Activated naive CD4-positive, alpha-beta T cell treated with anti-CD3 and anti-CD28 coated beads for 36 hours (primary cell): ENCODE data around the gene CHFR. TPM values are rescaled to one million over a fixed set of nuclear protein-coding genes. Genes with fewer than 3 reads are reported as not detected.
"Not testable (repeated sequence)": the region's sequence is repeated elsewhere in the genome, so short reads cannot be mapped to it uniquely, and the experiment has no call there.

Source experiments
- CTCF ChIA-PET: fragments of 350-600 bp; sonication (Branson Sonifier 250); formaldehyde crosslinking; loops from one replicate; lab custom pipeline; 2021; ENCODE audit warnings: antibody characterized with exemption; lab: Charles Lee
- DNase-seq: peaks from one replicate; pipeline ENCODE4 v3.0.0-alpha.2; 2020
- H3K27ac Mint-ChIP-seq: one replicate; pipeline ENCODE4 v1.8.0; 2021; ENCODE audit warnings: mild to moderate bottlenecking, mixed read lengths
- H3K27me3 Mint-ChIP-seq: one replicate; pipeline ENCODE4 v1.8.0; 2021; ENCODE audit warnings: low read depth, mixed read lengths
- H3K36me3 Mint-ChIP-seq: one replicate; pipeline ENCODE4 v1.8.0; 2021; ENCODE audit warnings: low read depth, mixed read lengths
- H3K4me1 Mint-ChIP-seq: one replicate; pipeline ENCODE4 v1.8.0; 2021; ENCODE audit warnings: low read depth, mixed read lengths
- H3K4me3 Mint-ChIP-seq: one replicate; pipeline ENCODE4 v1.8.0; 2021; ENCODE audit warnings: mild to moderate bottlenecking, moderate library complexity, mixed read lengths
- H3K9me3 Mint-ChIP-seq: one replicate; pipeline ENCODE4 v1.8.0; 2021; ENCODE audit warnings: mixed read lengths
- intact Hi-C: fragments of 100-400 bp; cut with micrococcal nuclease; formaldehyde crosslinking; loops from one replicate; pipeline ENCODE4 v1.15.1; 2023
- total RNA-seq, 2 experiments: library from RNA; stranded (reverse); gene quantifications; one replicate each; pipeline ENCODE4 v1.2.3, GENCODE V29; 2021

The CHFR gene, protein sequence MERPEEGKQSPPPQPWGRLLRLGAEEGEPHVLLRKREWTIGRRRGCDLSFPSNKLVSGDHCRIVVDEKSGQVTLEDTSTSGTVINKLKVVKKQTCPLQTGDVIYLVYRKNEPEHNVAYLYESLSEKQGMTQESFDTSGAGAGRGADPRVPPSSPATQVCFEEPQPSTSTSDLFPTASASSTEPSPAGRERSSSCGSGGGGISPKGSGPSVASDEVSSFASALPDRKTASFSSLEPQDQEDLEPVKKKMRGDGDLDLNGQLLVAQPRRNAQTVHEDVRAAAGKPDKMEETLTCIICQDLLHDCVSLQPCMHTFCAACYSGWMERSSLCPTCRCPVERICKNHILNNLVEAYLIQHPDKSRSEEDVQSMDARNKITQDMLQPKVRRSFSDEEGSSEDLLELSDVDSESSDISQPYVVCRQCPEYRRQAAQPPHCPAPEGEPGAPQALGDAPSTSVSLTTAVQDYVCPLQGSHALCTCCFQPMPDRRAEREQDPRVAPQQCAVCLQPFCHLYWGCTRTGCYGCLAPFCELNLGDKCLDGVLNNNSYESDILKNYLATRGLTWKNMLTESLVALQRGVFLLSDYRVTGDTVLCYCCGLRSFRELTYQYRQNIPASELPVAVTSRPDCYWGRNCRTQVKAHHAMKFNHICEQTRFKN
- 10 to 100 TPM; 27.2 to 32.8 TPM for total RNA-seq

DNA sequence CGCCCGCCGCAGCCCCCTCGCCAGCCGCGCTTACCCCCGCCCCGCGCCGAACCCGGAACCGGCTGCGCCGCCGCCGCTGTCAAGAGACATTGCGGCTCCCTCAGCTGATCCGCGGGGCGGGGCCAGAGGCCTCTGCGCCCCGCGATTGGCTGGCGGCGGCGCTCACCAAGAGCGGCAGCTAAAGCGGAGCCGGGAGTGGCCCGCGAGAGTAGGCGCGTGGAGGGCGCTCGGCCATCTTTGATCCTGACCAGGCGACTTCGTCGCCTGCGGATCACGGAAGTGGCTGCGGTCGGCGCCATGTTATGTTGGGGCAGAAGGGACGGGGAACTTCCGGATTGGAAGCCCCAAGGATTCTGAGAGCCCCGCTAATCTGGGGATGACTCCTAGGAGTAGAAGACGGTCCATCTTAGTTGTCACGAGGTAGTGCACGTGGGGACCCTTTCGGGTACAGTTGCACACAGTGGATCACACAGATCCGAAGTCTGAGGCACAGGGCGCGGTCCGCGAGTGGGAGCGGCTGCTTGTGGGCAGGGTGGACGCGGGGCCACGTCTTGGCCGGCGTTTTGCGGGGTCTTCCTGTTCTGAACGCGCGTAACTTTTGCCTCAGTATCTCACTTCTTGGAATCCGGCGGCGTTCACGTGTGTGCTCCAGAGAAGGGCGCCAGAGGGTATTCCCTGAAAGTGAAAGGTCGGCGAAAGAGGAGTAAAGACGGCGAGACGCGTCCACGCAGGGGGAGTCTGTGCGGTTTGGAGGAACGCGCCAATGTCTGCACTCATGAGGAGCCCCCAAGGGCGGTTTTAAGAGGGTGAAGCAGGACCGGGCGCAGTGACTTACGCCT, at the start of gene CHFR:
Gene CHFR (minus strand): TSS at position 93 of the 839 bp plus-strand sequence. CDS start 277 bp downstream, outside the sequence.
- peak within 1 kb of the TSS; percentile 98 for H3K4me3 Mint-ChIP-seq
- intact Hi-C loops, result loop anchor here (1.0 to 2.0 kb wide), 8 partner anchors 17 to 243 kb away; partner anchors contain the start of genes ANKLE2, GOLGA3, PGAM5 and POLE
- peaks cover 32% of the 10 kb centered on the region for H3K4me1 Mint-ChIP-seq
- CTCF ChIA-PET, result no interaction called here
- H3K9me3 Mint-ChIP-seq, result peaks cover 3% of the 10 kb centered on the region
- peak; percentile 97 for DNase-seq
- H3K27ac Mint-ChIP-seq, result peak within 1 kb of the TSS; percentile 99
- peaks cover 25% of the 10 kb centered on the region for H3K36me3 Mint-ChIP-seq
- H3K27me3 Mint-ChIP-seq, result no peaks in the 10 kb centered on the region

DNA sequence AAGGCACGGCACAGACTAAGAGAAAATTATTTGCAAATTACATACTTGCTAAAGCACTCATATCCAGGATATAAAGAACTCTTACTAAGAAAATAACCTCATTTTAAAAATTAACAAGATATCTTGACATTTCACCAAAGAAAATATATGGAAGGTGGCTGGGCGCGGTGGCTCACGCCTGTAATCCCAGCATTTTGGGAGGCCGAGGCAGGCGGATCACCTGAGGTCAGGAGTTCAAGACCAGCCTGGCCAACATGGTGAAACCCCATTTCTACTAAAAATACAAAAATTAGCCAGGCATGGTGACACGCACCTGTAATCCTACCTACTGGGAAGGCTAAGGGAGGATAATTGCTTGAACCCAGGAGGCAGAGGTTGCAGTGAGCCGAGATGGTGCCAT, 49.5 kb upstream of the CHFR start:
- peaks cover 55% of the 10 kb centered on the region for H3K36me3 Mint-ChIP-seq

DNA sequence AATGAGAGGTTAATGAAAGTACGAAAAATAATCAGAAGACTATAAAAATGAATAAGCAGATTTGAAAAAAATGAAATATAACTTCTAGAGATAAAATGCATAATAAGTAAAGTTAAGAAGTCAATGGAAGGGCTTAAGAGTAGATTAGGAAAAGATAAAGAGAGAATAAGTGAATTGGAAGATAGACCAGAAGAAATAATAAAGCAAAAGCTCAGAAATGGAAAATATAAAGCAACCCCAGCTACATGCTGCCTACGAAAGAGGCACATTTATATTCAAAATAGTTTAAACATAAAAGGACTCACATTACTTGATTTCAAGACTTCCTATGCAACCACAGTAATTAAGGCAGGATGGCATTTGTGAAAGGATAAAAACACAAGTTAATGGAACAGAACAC, 48.8 kb upstream of the CHFR start:
- intact Hi-C loops, result no loop called here
- no peaks in the 10 kb centered on the region for H3K27me3 Mint-ChIP-seq
- no peak overlapping the region for H3K4me3 Mint-ChIP-seq
- DNase-seq, result no peak
- H3K27ac Mint-ChIP-seq, result no peak overlapping the region
- peaks cover 52% of the 10 kb centered on the region for H3K36me3 Mint-ChIP-seq
- H3K9me3 Mint-ChIP-seq, result peaks cover 58% of the 10 kb centered on the region
- CTCF ChIA-PET, result no interaction called here
- no peaks in the 10 kb centered on the region for H3K4me1 Mint-ChIP-seq

More for the DNA sequence above, 49.5 kb upstream of the CHFR start:
- H3K9me3 Mint-ChIP-seq, result peaks cover 60% of the 10 kb centered on the region
- intact Hi-C loops, H3K4me1 Mint-ChIP-seq, H3K27me3 Mint-ChIP-seq, H3K27ac Mint-ChIP-seq, H3K4me3 Mint-ChIP-seq, CTCF ChIA-PET, DNase-seq: not testable (repeated sequence)

DNA sequence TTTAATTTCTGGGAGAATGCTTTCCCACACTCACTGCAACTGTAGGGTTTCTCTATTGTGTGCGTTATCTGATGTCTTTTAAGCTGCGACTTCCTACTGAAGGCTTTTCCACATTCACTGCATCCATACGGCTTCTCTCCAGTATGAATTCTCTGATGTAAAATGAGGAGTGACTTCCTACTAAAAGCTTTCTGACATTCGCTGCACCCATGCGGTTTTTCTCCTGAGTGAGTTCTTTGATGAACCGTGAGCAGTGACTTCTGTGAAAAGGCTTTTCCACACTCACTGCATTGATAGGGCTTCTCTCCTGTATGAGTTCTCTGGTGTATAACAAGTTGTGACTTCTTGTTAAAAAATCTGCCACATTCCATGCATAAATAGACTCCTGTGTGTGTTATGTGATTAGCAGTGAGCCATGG, 39.0 kb upstream of the CHFR start:
- Mint-ChIP-seq H3K36me3 (peaks cover 66% of the 10 kb centered on the region), H3K4me1 (no peaks in the 10 kb centered on the region), H3K9me3 (peaks cover 76% of the 10 kb centered on the region), H3K27ac (no peak overlapping the region), H3K4me3 (no peak overlapping the region), H3K27me3 (no peaks in the 10 kb centered on the region)
- CTCF ChIA-PET, result interaction anchor here (1.0 kb wide), 1 partner anchor 17 kb away, joined by 5 read pairs; no protein-coding TSS in a partner anchor
- intact Hi-C loops, result no loop called here
- no peak for DNase-seq

DNA sequence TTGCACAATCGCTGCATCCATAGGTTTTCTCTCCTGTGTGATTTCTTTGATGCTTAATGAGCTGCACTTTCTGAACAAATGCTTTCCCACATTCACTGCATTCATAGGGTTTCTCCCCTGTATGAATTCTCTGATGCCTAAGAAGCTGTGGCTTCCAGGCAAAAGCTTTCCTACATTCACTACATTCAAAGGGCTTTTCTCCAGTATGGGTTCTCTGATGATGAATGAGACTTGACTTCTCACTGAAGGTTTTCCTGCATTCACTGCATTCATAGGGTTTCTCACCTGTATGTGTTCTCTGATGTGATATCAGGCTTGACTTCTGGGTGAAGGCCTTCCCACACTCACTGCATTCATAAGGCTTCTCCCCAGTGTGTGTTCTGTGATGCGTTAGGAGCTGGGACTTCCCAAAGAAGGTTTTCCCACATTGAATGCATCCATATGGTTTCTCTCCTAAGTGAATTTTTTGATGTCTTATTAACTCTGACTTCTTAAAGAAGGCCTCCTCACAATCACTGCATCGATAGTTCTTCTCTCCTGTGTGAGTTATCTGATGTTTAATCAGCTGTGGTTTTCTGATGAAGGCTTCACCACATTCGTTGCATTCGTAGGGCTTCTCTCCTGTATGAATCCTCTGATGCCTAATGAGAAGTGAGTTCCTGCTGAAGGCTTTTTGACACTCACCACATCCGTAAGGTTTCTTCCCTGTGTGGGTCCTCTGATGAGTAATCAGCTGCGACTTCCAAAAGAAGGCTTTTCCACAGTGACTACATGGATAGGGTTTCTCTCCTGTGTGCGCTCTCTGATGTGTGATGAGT, 38.4 kb upstream of the CHFR start:
- Mint-ChIP-seq H3K27me3 (no peaks in the 10 kb centered on the region), H3K36me3 (peaks cover 65% of the 10 kb centered on the region), H3K4me1 (no peaks in the 10 kb centered on the region), H3K27ac (no peak overlapping the region), H3K4me3 (no peak overlapping the region), H3K9me3 (peaks cover 76% of the 10 kb centered on the region)
- DNase-seq, result no peak
- CTCF ChIA-PET, result interaction anchor here (1.0 kb wide), 1 partner anchor 16 kb away, joined by 5 read pairs; no protein-coding TSS in a partner anchor
- intact Hi-C loops, result no loop called here

DNA sequence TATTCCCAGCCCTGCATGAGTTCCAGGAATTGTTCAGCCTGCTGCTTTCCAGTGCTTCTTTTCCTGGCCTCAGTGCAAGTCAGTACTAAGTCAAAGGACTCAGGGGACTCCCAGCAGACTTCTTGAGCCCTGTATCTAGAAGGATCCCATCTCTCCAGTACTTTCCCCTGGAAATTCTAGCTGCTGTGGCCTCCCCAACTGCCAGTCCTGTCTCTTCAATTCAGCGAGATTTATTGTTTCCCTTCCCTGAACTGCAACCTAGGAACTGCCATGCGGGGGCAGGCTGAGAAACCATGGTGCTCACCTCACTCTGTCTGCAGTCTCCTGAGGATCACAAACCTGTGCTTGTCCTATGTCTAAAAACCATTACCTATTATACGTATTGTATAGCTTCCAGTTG, 37.0 kb upstream of the CHFR start:
- H3K4me3 Mint-ChIP-seq, result no peak overlapping the region
- peaks cover 69% of the 10 kb centered on the region for H3K9me3 Mint-ChIP-seq
- DNase-seq, result no peak
- intact Hi-C loops, result no loop called here
- H3K36me3 Mint-ChIP-seq, result peaks cover 60% of the 10 kb centered on the region
- no peak overlapping the region for H3K27ac Mint-ChIP-seq
- no peaks in the 10 kb centered on the region for H3K27me3 Mint-ChIP-seq
- H3K4me1 Mint-ChIP-seq, result no peaks in the 10 kb centered on the region
- CTCF ChIA-PET, result no interaction called here

DNA sequence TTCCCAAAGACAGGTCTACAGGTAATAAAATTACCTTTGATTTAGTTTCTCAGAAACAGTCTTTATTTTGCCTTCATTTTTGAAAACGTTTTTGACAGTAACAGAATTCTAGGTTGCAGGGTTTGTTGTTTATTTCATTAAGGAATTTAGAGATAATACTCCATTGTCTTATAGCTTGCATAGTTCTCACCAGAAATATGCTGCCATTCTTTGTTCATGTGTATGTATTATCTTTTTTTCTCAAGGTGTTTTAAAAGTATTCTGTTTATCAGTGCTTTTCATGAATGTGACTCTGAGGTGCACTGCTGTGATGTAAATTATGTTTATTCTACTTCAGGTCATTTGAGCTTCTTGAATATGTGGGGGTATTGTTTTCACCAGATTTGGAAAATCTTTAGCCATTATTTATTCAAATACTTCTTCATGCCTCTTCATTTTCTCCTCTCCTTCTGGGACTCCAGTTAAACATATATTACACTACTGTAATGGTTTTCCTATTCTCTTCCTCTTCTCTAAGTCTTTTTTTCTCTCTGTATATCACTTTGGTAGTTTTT, 36.0 kb upstream of the CHFR start:
- H3K4me1 Mint-ChIP-seq, result no peaks in the 10 kb centered on the region
- CTCF ChIA-PET, result no interaction called here
- intact Hi-C loops, result no loop called here
- H3K4me3 Mint-ChIP-seq, result no peak overlapping the region
- H3K27me3 Mint-ChIP-seq, result no peaks in the 10 kb centered on the region
- peaks cover 56% of the 10 kb centered on the region for H3K36me3 Mint-ChIP-seq
- H3K9me3 Mint-ChIP-seq, result peaks cover 71% of the 10 kb centered on the region
- no peak overlapping the region for H3K27ac Mint-ChIP-seq
- no peak for DNase-seq

DNA sequence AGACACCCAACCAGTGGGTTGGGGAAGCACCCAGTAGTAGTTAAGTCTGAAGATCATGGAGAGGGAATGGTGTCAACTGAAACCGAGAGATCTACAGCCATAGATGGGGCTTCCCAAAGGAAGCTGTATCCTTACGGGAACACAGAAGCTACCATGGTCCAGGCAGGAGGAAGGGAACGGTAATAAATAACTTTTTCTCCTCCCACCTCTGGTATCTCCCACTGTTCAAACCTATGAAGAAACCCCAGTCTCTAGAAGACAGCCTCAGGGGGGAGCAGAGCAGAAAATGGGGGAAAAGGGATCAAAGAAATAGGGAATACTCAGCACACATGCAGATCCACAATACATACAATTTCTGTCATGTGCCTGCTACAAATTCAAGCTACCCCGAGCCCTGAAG, 35.3 kb upstream of the CHFR start:
- H3K27me3 Mint-ChIP-seq, result no peaks in the 10 kb centered on the region
- H3K36me3 Mint-ChIP-seq, result peaks cover 61% of the 10 kb centered on the region
- CTCF ChIA-PET, result interaction anchor here (0.6 kb wide), 1 partner anchor 267 kb away, joined by 4 read pairs; no protein-coding TSS in a partner anchor
- intact Hi-C loops, result no loop called here
- no peak overlapping the region for H3K27ac Mint-ChIP-seq
- H3K9me3 Mint-ChIP-seq, result peaks cover 77% of the 10 kb centered on the region
- no peak for DNase-seq
- H3K4me1 Mint-ChIP-seq, result no peaks in the 10 kb centered on the region
- H3K4me3 Mint-ChIP-seq, result no peak overlapping the region

DNA sequence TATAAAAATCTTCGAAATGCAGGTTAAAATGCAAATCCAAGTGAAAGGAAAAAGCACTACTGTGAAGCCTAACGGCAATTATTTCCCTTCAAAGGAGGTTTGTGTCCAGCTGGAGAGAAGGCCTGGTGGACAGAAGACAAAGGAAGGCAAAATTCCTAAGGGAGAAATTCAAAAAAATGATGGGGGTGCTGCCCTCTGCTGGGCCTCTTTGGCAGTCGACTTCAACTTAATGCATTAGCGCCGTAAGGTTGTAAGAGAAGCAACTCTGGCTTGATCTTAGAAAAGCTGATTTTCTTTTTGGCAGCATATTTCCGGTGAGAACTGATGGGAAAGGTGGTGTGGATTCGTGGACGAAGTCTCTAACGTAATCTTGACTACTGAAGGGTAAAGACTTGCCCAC, 34.3 kb upstream of the CHFR start:
- Mint-ChIP-seq H3K9me3 (peaks cover 77% of the 10 kb centered on the region), H3K27ac (no peak overlapping the region)

DNA sequence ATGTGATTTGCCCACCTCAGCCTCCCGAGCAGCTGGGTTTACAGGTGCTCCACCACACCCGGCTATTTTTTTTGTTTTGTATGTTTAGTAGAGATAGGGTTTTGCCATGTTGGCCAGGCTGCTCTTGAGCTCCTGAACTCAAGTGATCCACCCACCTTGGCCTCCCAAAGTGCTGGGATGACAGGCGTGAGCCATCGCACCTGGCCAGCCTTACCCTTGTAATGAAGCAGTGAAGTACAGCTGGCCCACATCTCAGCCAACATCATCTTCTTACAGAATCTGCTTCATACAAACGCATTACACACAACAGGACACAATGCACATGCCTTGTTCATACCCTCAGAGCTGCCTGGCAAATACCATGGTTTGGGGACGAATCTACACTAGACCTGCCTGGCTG, 31.3 kb upstream of the CHFR start:
- H3K4me3 Mint-ChIP-seq, result no peak overlapping the region
- H3K27ac Mint-ChIP-seq, result no peak overlapping the region
- no peak for DNase-seq
- H3K36me3 Mint-ChIP-seq, result peaks cover 46% of the 10 kb centered on the region
- H3K4me1 Mint-ChIP-seq, result no peaks in the 10 kb centered on the region
- H3K9me3 Mint-ChIP-seq, result peaks cover 66% of the 10 kb centered on the region
- H3K27me3 Mint-ChIP-seq, result no peaks in the 10 kb centered on the region
- CTCF ChIA-PET, result no interaction called here
- intact Hi-C loops, result no loop called here

More for the DNA sequence above, 34.3 kb upstream of the CHFR start:
- no peak for DNase-seq
- CTCF ChIA-PET, result no interaction called here
- H3K36me3 Mint-ChIP-seq, result peaks cover 55% of the 10 kb centered on the region
- H3K4me3 Mint-ChIP-seq, result no peak overlapping the region
- intact Hi-C loops, result no loop called here
- H3K4me1 Mint-ChIP-seq, result no peaks in the 10 kb centered on the region
- H3K27me3 Mint-ChIP-seq, result no peaks in the 10 kb centered on the region

DNA sequence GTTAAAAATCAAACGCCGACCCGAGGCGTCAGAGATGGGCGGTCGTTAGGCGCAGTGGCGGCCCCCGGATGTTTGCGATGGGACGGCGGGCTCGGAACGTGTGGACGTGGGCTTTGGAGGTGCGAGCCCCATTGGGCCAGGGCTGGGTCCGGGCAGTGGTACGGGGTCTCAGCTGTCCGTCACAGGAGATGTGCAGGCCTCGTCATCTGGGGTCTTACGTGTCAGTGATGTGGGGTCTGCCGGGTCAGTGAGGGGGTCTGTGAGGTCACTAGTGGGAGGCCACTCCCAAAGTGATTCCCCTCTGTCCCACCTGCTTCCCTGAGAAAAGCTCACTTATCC, 21.6 kb upstream of the CHFR start:
- Mint-ChIP-seq H3K27me3 (no peaks in the 10 kb centered on the region), H3K4me1 (peaks cover 9% of the 10 kb centered on the region), H3K27ac (peak overlapping the region; percentile 62), H3K36me3 (peaks cover 17% of the 10 kb centered on the region), H3K4me3 (peak overlapping the region; percentile 86), H3K9me3 (peaks cover 23% of the 10 kb centered on the region)
- no peak for DNase-seq
- CTCF ChIA-PET, result interaction anchor here (0.6 to 0.7 kb wide), 2 partner anchors 17 to 80 kb away, joined by 4 to 5 read pairs; no protein-coding TSS in a partner anchor
- intact Hi-C loops, result loop anchor here (2.0 kb wide), 2 partner anchors 80 to 222 kb away; partner anchors contain the start of genes GOLGA3, POLE and PXMP2
